GM19468 (cell line): ENCODE results near the gene HELB.

Source experiments
- ATAC-seq: cut with Tn5 transposase; IDR thresholded peaks from one replicate; pipeline ENCODE4 v1.9.1; 2021; ENCODE audit warnings: mild to moderate bottlenecking, moderate library complexity, moderate number of reproducible peaks; ENCODE audit not compliant: unreplicated experiment; ENCODE audit errors: extremely low read depth

Gene HELB

GRCh38 chr12:66297923-66298322, 4.4 kb upstream of the HELB start:
- no peak for ATAC-seq

GRCh38 chr12:66302827-66303169, 505 bp downstream of the HELB start:
- no peak for ATAC-seq

- peak; percentile 48 for ATAC-seq
Observed at GRCh38 chr12:66303316-66303804, 1.1 kb downstream of the HELB start.

DNA sequence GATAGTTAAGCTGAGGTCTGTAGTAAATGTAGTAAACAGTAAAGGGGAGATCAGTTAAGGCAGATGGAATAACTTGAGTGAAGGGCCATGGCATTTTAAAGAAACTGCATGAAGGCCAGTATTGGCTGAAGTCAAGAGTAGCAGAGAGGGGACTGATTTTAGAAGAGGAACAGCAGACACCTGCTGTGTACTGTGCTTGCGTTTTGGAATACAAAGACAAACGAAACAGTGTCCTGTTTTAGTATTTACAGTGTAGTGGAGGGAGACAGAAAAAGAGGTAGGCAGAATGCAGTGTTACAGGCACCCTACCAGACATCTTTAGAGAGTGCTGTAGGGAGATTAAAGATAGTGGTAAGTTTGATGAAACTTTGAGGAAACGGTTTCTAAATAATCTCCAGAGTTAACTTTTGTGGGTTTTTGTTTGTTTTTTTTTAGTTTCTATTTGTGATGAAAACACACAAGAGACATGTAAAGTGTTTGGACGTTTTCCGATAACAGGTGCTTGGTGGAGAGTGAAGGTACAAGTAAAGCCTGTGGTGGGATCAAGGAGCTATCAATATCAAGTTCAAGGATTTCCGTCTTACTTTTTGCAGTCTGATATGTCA, 2.1 kb downstream of the HELB start:
- ATAC-seq: no peak

GRCh38 chr12:66309606-66310005, 7.3 kb downstream of the HELB start:
- ATAC-seq: no peak

DNA sequence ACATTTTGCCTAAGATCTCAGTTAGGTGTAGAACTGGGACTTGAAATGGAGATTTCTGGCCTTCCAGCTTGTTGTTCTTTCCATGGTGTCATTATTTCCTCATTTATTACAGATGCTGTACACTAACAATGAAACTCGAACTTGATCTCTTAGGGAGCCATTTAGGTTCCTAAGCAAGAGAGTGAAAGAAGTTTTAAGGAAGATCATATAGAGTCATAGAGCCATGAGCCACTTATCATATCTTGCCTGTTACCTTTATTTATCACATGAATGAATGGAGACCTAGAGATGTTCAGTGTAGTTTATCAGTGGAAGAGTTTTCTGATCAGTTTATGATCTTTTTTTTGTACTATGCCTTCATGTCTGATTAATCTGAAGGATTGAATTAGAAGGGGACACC, 9.9 kb downstream of the HELB start:
- no peak for ATAC-seq

DNA sequence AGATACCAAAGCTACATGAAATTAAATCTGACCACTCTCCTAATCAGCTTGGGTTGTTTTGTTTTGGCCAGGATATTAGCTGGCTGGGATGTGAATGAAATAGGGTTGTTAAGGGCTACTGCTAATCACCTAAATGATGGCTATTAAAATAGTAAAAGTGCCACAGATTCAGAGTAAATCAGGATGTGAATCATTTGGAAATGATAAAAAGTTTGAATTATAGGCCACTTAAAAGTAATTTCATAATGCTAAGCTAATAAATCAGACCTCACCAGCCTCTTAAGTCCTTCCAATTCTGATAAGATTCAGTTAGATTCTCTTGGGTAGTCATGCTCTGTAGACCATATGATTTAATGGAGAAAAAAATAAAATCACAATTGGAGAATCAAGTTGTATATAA, 12.0 kb downstream of the HELB start:
- no peak for ATAC-seq

- ATAC-seq: no peak
Observed at GRCh38 chr12:66319266-66319954, 17.1 kb downstream of the HELB start.

- ATAC-seq: no peak
Observed at GRCh38 chr12:66320996-66321395, 18.7 kb downstream of the HELB start.

DNA sequence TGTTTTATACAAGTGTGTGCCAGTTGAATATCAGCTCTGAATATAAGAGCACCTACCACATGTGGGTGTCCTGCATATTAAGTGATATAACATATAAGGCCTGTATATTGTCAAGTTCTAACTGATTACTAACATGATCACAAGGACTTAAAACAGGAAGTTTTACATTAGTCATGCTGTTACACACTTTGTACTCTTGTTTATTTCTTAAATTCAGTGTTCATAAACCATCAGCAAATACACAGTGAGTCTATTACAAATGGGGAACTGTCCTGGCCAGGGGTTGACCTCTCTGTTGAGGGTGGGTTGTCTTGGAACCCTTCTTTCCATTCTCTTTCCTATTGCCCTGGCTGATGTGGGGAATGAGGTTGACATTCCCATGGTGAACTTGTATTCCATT, 19.1 kb downstream of the HELB start:
- no peak for ATAC-seq

GRCh38 chr12:66323017-66323416, 20.7 kb downstream of the HELB start:
- ATAC-seq: no peak

DNA sequence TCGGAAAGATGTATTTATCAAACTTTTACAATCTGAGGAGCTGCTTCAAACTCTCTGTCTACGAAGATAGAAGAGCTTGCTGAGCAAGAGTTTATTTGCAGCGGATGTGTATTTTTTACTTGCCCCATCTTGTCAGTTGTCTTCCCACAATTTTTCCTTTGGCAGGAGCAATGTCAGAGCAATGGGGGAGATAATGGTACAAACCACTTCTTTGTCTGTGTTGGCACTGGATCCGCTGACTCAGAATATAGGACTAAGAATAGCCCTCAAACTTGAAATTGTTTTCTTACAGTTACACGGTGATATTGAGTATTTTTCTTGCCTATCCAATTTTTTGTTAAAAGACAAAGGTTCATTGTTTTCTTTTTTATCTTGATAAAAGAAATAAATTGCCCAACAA, 27.6 kb downstream of the HELB start:
- no peak for ATAC-seq

GRCh38 chr12:66331016-66331415, 28.7 kb downstream of the HELB start:
- ATAC-seq: no peak

- no peak for ATAC-seq
Observed at GRCh38 chr12:66331814-66332213, 29.5 kb downstream of the HELB start.

GRCh38 chr12:66335746-66336145, 33.5 kb downstream of the HELB start:
- no peak for ATAC-seq

DNA sequence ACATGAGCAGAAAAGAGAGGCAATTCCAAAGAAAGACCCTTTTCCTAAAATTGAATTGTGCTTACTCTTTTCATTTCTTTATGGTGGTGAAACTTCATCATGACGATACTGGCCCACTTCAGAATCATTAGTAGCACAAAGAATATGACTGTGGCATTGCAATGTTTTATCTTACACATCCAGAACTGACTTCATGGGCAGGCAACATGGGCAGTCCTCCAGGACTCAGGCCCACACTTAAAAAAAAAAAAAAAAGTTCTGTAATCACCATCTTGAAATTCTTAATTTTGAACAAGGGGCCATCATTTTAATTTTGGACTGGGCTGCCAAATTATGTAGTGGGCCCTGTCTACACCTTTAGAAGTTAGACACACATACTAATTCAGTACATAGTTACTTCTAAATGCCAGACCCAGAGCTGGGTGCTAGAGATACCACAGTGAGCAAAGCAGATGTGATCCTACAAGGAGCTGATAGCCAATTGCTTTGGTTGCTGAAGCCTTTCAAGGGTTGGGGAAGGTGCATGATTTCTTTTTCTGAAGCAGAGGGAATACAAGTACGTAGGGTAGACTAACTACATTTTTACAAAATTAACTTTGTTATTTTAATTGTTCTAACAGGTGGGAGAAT, 35.2 kb downstream of the HELB start:
- ATAC-seq: no peak

DNA sequence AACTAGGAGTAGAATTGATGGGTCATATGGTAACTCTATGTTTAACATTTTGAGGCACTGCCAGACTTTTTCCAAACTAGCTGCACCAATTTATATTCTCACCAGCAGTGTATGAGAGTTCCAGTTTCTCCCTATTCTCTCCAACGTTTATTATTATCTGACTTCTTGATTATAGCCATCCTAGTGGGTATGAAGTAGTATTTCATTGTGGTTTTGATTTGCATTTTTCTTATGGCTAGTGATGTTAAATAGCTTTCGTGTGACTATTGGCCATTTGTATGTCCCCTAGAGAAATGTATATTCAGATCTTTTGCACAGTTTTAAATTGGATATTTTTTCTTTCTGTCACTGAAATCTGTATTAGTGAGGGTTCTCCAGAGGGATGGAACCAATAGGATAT, 37.8 kb downstream of the HELB start:
- ATAC-seq: no peak

GRCh38 chr12:66341126-66341525, 38.8 kb downstream of the HELB start:
- ATAC-seq: no peak

DNA sequence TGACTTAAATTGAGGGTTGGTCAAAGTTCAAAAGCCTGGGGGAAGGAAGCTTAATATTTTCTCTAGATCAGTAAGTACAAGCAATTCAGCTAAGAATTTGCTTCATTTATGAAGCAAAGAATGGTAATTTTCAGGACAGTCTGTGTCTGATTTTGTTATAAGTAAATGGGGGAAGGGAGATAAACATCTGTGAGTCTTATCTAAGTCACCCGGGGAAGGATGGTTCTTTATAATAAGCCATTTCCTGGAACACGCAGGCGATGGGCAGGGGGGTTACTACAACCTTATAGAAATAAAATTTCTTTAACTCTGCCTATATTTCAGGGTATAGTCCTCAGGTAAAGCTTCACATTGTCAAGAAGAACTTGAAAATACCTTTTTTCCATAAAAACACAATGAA, 42.9 kb downstream of the HELB start:
- ATAC-seq: no peak

DNA sequence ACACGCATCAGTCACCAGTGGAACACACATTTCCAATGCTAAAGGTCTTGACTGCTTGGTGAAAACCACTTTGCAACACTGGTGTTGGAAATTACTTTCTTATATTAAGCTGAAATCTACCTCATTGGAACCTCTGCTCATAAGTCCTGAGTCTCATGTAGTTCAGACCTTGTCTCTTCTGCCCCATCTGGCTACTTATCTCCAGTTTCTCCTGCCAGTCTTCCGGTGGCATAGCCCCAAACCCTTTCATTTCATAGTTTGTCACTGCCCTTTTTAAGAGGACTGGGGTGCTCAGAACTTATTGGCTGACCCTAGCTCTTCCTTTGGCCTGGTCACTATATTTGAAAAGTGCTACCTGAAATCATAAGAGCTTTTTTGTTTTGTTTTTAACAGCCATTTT, 43.7 kb downstream of the HELB start:
- ATAC-seq: no peak

DNA sequence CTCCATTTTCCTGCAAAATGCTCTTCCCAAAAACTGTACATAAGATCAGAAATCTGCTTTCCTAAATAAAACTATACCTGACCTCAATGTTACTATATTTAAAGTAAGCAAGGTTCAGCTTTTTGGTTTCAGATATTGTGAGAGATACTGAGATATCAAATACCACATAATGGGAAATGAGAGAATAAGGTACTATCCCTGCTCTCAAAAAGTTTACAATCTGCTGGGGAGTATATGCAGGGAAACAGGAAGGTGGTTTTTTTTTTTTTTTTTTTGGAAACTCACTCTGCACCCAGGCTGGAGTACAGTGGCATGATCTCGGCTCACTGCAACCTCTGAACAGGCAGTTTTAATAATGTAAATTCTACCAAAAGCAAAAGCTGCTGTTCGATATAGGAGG, 49.0 kb downstream of the HELB start:
- no peak for ATAC-seq

GRCh38 chr12:66352197-66352596, 49.9 kb downstream of the HELB start:
- ATAC-seq: no peak
